GM23248 (cell line): ENCODE measurements around the gene CCDC150.

ENCODE experiments used
- EZH2 ChIP-seq: fragments of 200-600 bp; sonication (generic); IDR thresholded peaks from 2 replicates; pipeline ENCODE4 v1.6.1; 2018; ENCODE audit warnings: antibody characterized with exemption, mild to moderate bottlenecking; ENCODE audit not compliant: insufficient read depth, poor library complexity, severe bottlenecking
- EZH2phosphoT487 ChIP-seq: fragments of 200-600 bp; sonication (generic); IDR thresholded peaks from 2 replicates; pipeline ENCODE4 v1.6.1; 2018; ENCODE audit warnings: antibody characterized with exemption, moderate library complexity, mild to moderate bottlenecking, low read depth; ENCODE audit not compliant: insufficient read depth

- no peak for TF ChIP-seq EZH2phosphoT487
- TF ChIP-seq EZH2: no peak
These were observed 46.3 kb downstream of the CCDC150 start for GRCh38 chr2:196685792-196686191.
